Inflammatory macrophage (primary cell): ENCODE results near the gene IQGAP3.

Experiments
- DNase-seq, 2 donors: peaks; one replicate each; pipeline ENCODE4 v3.0.0-alpha.2; 2020 to 2022

The IQGAP3 gene

GRCh38 chr1:156480411-156481192, 91.8 kb downstream of the IQGAP3 start:
- peak; percentile 55 to 70 for DNase-seq

- DNase-seq, result peak; percentile 74 to 87
Observed at GRCh38 chr1:156480016-156480370, 92.4 kb downstream of the IQGAP3 start.

- DNase-seq, result no peak
Observed at GRCh38 chr1:156479093-156480015, 93.0 kb downstream of the IQGAP3 start.

- DNase-seq, result no peak
Observed at GRCh38 chr1:156478250-156478627, 94.1 kb downstream of the IQGAP3 start.

- DNase-seq, result peak; percentile 15 to 44
Observed at GRCh38 chr1:156477526-156478249, 94.7 kb downstream of the IQGAP3 start.

GRCh38 chr1:156476501-156477298, 95.7 kb downstream of the IQGAP3 start:
- DNase-seq, result no peak

GRCh38 chr1:156475568-156476500, 96.5 kb downstream of the IQGAP3 start:
- no peak for DNase-seq
